GM12878 (cell line): ENCODE data around the gene STX4. TPM values are rescaled to one million over a fixed set of nuclear protein-coding genes. Genes with fewer than 3 reads are reported as not detected.

Source experiments
- ATAC-seq: fragments of 200-7000 bp; cut with Tn5 transposase; 3 replicates; pipeline ENCODE4 v1.9.1; 2020; ENCODE audit warnings: mild to moderate bottlenecking, moderate library complexity
- BruUV-seq: library from RNA; stranded (reverse); fragments of 400-500 nt; replicated peaks from 2 replicates; lab custom pipeline; 2021; lab: Mats Ljungman, UMichigan
- CTCF ChIA-PET: fragments of 300-600 bp; sonication (Branson Sonifier 250); formaldehyde crosslinking; extraction: SDS; loops from one replicate; lab custom pipeline; 2021; ENCODE audit warnings: inconsistent platforms; lab: Yijun Ruan, JAX
- POLR2A ChIA-PET: fragments of 350-600 bp; formaldehyde crosslinking; extraction: SDS; loops from one replicate; lab custom pipeline; 2021; ENCODE audit warnings: inconsistent platforms; lab: Charles Lee
- RAD21 ChIA-PET: fragments of 300-600 bp; sonication (Branson Sonifier 250); formaldehyde crosslinking; loops from one replicate; lab custom pipeline; 2023; ENCODE audit warnings: antibody characterized with exemption; ENCODE audit not compliant: unreplicated experiment; lab: Charles Lee
- SMC1A ChIA-PET: fragments of 300-600 bp; sonication (Branson Sonifier 250); formaldehyde crosslinking; loops from one replicate; lab custom pipeline; 2023; ENCODE audit not compliant: unreplicated experiment, uncharacterized antibody; lab: Charles Lee
- DNase-seq: peaks from one replicate; pipeline ENCODE4 v3.0.0-alpha.2; 2011; ENCODE audit warnings: low read depth, low spot score
- FAIRE-seq: peaks from 3 replicates; lab custom pipeline; 2011; peaks lifted over from hg19 to GRCh38; lab: Jason Lieb, UNC
- H2AFZ ChIP-seq: 2 replicates; pipeline ENCODE4 v1.6.0; 2011; ENCODE audit warnings: low read depth, low read length, control low read depth; ENCODE audit not compliant: control insufficient read depth
- H3K27ac ChIP-seq: 2 replicates; pipeline ENCODE4 v1.5.1; 2011; ENCODE audit warnings: control low read depth; ENCODE audit not compliant: control insufficient read depth, insufficient read depth
- H3K27me3 ChIP-seq, 2 experiments: replicated peaks in 1 of 2; 2 replicates each; pipeline versions ENCODE4 v1.6.0 to v1.6.1; 2011; ENCODE audit warnings: low read length in 1 of 2; ENCODE audit not compliant: control insufficient read depth in 2 of 2, insufficient read depth in 2 of 2
- H3K36me3 ChIP-seq, 2 experiments: 2 replicates each; pipeline ENCODE4 v1.5.1; 2011; ENCODE audit warnings: low read length in 1 of 2; ENCODE audit not compliant: control insufficient read depth in 2 of 2, insufficient read depth in 2 of 2
- H3K4me1 ChIP-seq: 2 replicates; pipeline ENCODE4 v1.6.1; 2011; ENCODE audit warnings: mild to moderate bottlenecking, low read length, moderate library complexity, mixed read lengths; ENCODE audit not compliant: control insufficient read depth, insufficient read depth
- H3K4me2 ChIP-seq: 2 replicates; pipeline ENCODE4 v1.6.0; 2011; ENCODE audit warnings: control low read depth; ENCODE audit not compliant: control insufficient read depth, insufficient read depth
- H3K4me3 ChIP-seq: fragments of 200-600 bp; sonication (generic); 2 replicates; pipeline ENCODE4 v1.5.1; 2016
- H3K79me2 ChIP-seq: 2 replicates; pipeline ENCODE4 v1.6.0; 2011; ENCODE audit warnings: low read length; ENCODE audit not compliant: control insufficient read depth, insufficient read depth
- H3K9ac ChIP-seq: 2 replicates; pipeline ENCODE4 v1.8.0; 2011; ENCODE audit warnings: low read length, control low read depth, mixed read lengths; ENCODE audit not compliant: control insufficient read depth, insufficient read depth
- H3K9me3 ChIP-seq: replicated peaks from 3 replicates; pipeline ENCODE4 v1.5.1; 2011; ENCODE audit warnings: mild to moderate bottlenecking, low read length; ENCODE audit not compliant: control insufficient read depth, insufficient read depth
- H4K20me1 ChIP-seq: 2 replicates; pipeline ENCODE4 v1.6.0; 2011; ENCODE audit not compliant: control insufficient read depth, insufficient read depth
- MTA3 ChIP-seq: IDR thresholded peaks from 2 replicates; pipeline ENCODE4 v1.6.1; 2012; ENCODE audit warnings: low read length, inconsistent platforms, borderline replicate concordance
- MXI1 ChIP-seq: fragments of 150-350 bp; IDR thresholded peaks from 2 replicates; pipeline ENCODE4 v1.6.1; 2011; ENCODE audit warnings: low read depth, mild to moderate bottlenecking, inconsistent platforms, low read length, improper control_type of control experiment
- PML ChIP-seq: IDR thresholded peaks from 2 replicates; pipeline ENCODE4 v1.6.1; 2012; ENCODE audit warnings: low read length, inconsistent platforms
- POLR2A ChIP-seq: IDR thresholded peaks from 2 replicates; pipeline ENCODE4 v1.6.1; 2011; ENCODE audit warnings: low read depth, mild to moderate bottlenecking, low read length
- WGBS: methylation state at CpG from one replicate; pipeline ENCODE4 v1.1.6; 2016; ENCODE audit warnings: low lambda C conversion rate; ENCODE audit not compliant: insufficient replicate concordance, insufficient coverage; ENCODE audit errors: missing lambda C conversion rate; 5-methylcytosine and 5-hydroxymethylcytosine counted together
- in situ Hi-C: fragments of 300-500 bp; cut with MboI; formaldehyde crosslinking; loops from 9 replicates; pipeline ENCODE4 v1.14.3; 2018; ENCODE audit warnings: mixed read lengths
- intact Hi-C: fragments of 100-400 bp; cut with micrococcal nuclease; formaldehyde crosslinking; loops from one replicate; pipeline ENCODE4 v1.14.2; 2022; ENCODE audit not compliant: unreplicated experiment
- polyA plus RNA-seq, 11 experiments: library from polyadenylated mRNA; depleted of rRNA in 4 of 11; unstranded in 6 of 11; stranded (reverse) in 5 of 11; fragments of >200 nt; fragmentation: Nextera tagmentation in 4 of 11; fragmentation: Illumina TruSeq in 1 of 11; extraction: Ambion mirVana in 4 of 11; extraction: Trizol in 1 of 11; gene quantifications; 1 replicate in 1 of 11; 2 replicates in 10 of 11; pipeline versions ENCODE4 v1.2.1 to v1.2.3, GENCODE V29; 2011 to 2016; ENCODE audit warnings: inconsistent platforms in 2 of 11, missing spikeins in 2 of 11, low read depth in 1 of 11
- total RNA-seq, 4 experiments: library from RNA; depleted of rRNA in 3 of 4; stranded (reverse); fragments of >200 nt in 3 of 4; fragmentation: Illumina TruSeq in 1 of 4; extraction: Trizol in 1 of 4; gene quantifications; 2 replicates each; pipeline versions ENCODE4 v1.2.1 to v1.2.3, GENCODE V29; 2013 to 2021
- TF ChIP-seq, protein P1 (sequence below): fragments of 450-650 bp; IDR thresholded peaks from 2 replicates; pipeline ENCODE4 v1.6.1; 2017; ENCODE audit warnings: mild to moderate bottlenecking, moderate library complexity
- TF ChIP-seq, protein P2 (sequence below): fragments of 450-650 bp; formaldehyde crosslinking; IDR thresholded peaks from 2 replicates; pipeline ENCODE4 v1.4.0; 2020; ENCODE audit warnings: mild to moderate bottlenecking, moderate library complexity

STX4 gene
- total and polyA plus RNA-seq, 10 of the 15 experiments (the other 5 are each of a cell fraction or from before 2014, with no cell fraction given): 3.3 to 37.6 (median 22.6) TPM

DNA sequence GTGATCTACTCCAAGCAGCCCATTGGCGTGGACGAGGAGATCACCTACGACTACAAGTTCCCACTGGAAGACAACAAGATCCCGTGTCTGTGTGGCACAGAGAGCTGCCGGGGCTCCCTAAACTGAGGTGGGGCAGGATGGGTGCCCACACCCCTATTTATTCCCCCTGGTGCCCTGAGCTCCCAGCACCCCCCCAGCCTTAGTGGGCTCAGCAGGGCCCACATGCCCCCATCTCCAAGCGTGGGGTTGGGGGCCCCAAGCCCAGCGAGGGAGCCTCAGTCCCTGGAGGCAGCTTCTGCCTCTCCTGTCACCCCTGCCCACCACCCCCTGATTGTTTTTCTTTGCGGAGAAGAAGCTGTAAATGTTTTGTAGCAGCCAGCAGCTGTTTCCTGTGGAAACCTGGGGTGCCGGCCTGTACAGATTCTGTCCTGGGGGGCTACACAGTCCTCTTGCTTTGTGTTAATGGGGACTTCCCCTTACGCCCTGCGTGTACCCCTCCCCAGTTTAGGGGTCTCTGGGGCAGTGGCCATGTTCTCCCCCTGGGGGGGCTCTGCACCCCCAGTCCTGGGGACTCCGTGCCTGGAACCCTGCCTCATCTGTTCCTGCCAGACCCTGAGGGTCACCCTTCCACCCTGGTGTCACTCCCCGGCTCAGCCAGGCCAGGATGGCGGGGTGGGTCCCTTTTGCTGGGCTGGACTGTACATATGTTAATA lies 49.3 kb upstream of the STX4 start:
- POLR2A ChIA-PET: interaction anchor here (0.5 to 1.0 kb wide), 2 partner anchors 10 to 11 kb away, joined by 3 read pairs; no protein-coding TSS in a partner anchor
- FAIRE-seq: no peak
- SMC1A ChIA-PET: interaction anchor here (0.5 to 2.8 kb wide), 9 partner anchors 12 to 158 kb away, joined by 3 to 11 read pairs (median 4); partner anchors contain the start of genes ZNF646 and ZNF668

More for the DNA sequence above, 49.3 kb upstream of the STX4 start:
- TF ChIP-seq, protein P1, sequence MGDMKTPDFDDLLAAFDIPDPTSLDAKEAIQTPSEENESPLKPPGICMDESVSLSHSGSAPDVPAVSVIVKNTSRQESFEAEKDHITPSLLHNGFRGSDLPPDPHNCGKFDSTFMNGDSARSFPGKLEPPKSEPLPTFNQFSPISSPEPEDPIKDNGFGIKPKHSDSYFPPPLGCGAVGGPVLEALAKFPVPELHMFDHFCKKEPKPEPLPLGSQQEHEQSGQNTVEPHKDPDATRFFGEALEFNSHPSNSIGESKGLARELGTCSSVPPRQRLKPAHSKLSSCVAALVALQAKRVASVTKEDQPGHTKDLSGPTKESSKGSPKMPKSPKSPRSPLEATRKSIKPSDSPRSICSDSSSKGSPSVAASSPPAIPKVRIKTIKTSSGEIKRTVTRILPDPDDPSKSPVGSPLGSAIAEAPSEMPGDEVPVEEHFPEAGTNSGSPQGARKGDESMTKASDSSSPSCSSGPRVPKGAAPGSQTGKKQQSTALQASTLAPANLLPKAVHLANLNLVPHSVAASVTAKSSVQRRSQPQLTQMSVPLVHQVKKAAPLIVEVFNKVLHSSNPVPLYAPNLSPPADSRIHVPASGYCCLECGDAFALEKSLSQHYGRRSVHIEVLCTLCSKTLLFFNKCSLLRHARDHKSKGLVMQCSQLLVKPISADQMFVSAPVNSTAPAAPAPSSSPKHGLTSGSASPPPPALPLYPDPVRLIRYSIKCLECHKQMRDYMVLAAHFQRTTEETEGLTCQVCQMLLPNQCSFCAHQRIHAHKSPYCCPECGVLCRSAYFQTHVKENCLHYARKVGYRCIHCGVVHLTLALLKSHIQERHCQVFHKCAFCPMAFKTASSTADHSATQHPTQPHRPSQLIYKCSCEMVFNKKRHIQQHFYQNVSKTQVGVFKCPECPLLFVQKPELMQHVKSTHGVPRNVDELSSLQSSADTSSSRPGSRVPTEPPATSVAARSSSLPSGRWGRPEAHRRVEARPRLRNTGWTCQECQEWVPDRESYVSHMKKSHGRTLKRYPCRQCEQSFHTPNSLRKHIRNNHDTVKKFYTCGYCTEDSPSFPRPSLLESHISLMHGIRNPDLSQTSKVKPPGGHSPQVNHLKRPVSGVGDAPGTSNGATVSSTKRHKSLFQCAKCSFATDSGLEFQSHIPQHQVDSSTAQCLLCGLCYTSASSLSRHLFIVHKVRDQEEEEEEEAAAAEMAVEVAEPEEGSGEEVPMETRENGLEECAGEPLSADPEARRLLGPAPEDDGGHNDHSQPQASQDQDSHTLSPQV: no peak
- no peak for TF ChIP-seq MTA3
- no peak for TF ChIP-seq MXI1
- TF ChIP-seq PML: no peak
- TF ChIP-seq POLR2A: peak; percentile 2; the same call in 1 of the 2 replicates
- TF ChIP-seq, protein P2, sequence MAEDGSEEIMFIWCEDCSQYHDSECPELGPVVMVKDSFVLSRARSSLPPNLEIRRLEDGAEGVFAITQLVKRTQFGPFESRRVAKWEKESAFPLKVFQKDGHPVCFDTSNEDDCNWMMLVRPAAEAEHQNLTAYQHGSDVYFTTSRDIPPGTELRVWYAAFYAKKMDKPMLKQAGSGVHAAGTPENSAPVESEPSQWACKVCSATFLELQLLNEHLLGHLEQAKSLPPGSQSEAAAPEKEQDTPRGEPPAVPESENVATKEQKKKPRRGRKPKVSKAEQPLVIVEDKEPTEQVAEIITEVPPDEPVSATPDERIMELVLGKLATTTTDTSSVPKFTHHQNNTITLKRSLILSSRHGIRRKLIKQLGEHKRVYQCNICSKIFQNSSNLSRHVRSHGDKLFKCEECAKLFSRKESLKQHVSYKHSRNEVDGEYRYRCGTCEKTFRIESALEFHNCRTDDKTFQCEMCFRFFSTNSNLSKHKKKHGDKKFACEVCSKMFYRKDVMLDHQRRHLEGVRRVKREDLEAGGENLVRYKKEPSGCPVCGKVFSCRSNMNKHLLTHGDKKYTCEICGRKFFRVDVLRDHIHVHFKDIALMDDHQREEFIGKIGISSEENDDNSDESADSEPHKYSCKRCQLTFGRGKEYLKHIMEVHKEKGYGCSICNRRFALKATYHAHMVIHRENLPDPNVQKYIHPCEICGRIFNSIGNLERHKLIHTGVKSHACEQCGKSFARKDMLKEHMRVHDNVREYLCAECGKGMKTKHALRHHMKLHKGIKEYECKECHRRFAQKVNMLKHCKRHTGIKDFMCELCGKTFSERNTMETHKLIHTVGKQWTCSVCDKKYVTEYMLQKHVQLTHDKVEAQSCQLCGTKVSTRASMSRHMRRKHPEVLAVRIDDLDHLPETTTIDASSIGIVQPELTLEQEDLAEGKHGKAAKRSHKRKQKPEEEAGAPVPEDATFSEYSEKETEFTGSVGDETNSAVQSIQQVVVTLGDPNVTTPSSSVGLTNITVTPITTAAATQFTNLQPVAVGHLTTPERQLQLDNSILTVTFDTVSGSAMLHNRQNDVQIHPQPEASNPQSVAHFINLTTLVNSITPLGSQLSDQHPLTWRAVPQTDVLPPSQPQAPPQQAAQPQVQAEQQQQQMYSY (CRISPR knock-in tag): no peak
- Histone ChIP-seq H3K27ac (no peak overlapping the region), H3K4me3 (no peak overlapping the region), H3K4me1 (no peaks in the 10 kb centered on the region), H3K27me3 (no peaks in the 10 kb centered on the region), H3K36me3 (peaks cover 5 to 32% of the 10 kb centered on the region in 2 experiments), H2AFZ (no peak overlapping the region), H3K79me2 (no peaks in the 10 kb centered on the region), H4K20me1 (no peaks in the 10 kb centered on the region), H3K4me2 (no peak overlapping the region), H3K9ac (no peak overlapping the region), H3K9me3 (no peaks in the 10 kb centered on the region)
- WGBS: 83% methylated on average over 14 of the region's 14 CpGs
- DNase-seq: no peak
- CTCF ChIA-PET: interaction anchor here (0.6 to 2.8 kb wide), 26 partner anchors 11 to 459 kb away, joined by 3 to 17 read pairs (median 8); partner anchors contain the start of genes KAT8, STX4, VKORC1 and ZNF646
- BruUV-seq: no TSS peak
- in situ Hi-C loops (loop anchor here (25.0 kb wide), 1 partner anchor 453 kb away; the partner anchor contains the start of genes COX6A2 and ZNF843), intact Hi-C loops (loop anchor here (2.0 kb wide), 1 partner anchor 111 kb away; the partner anchor contains the start of gene VKORC1)
- RAD21 ChIA-PET: interaction anchor here (0.6 to 2.9 kb wide), 9 partner anchors 11 to 890 kb away, joined by 3 to 25 read pairs (median 5); partner anchors contain the start of genes VKORC1 and ZNF267
- ATAC-seq: no peak
